HuH-7 (cell line): ENCODE measurements around the gene CAPNS1.
A peak's percentile ranks its signal among the peaks of the same experiment; 100 is the strongest.

Experiments
- DNase-seq: peaks from one replicate; pipeline ENCODE4 v3.0.0; 2011; ENCODE audit warnings: low spot score

The CAPNS1 gene

DNA sequence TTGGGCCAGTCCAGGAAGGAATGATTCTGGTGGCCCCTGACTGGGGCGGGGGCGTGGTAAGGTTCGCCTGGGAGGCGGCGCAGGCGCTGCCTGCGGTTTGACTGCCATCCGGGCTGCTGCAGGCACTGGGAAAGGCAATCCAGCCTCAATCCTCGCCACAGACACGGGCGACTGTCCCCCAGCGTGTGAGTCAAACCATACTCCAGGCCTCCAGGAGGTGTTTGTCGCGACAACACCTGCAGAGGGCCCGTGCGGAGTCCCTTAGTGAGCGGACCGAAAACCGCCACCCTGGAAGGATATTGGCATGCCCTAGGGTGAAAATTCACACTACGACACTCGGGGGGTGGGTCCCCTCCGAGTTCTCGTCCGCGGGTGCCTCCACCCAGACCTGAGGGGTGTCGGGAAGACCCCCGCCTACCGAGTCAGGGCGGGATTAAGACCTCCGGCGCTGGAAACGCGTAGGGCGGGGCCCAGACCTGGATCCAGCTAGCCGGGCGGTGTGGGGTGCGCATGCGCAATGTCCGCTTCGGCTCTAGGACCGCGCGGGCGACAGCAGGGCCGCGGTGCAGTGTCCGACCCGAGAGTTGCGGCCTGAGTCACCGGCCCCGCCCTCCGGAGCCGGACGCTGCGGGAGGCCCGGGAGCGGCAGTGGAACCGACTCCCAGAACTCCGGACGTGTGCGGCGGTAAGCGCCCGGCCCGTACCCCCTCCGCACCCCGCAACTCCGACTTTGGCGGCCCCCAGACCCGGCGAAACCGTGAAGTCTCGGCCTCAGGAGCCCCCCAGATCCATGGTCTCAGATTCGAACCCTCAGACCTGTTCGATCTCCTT, at the start of gene CAPNS1:
Gene CAPNS1, plus strand, starts transcription at position 594 of the 831 bp plus-strand sequence. CDS start 946 bp downstream, outside the sequence.
- DNase-seq = peak; percentile 99

DNA sequence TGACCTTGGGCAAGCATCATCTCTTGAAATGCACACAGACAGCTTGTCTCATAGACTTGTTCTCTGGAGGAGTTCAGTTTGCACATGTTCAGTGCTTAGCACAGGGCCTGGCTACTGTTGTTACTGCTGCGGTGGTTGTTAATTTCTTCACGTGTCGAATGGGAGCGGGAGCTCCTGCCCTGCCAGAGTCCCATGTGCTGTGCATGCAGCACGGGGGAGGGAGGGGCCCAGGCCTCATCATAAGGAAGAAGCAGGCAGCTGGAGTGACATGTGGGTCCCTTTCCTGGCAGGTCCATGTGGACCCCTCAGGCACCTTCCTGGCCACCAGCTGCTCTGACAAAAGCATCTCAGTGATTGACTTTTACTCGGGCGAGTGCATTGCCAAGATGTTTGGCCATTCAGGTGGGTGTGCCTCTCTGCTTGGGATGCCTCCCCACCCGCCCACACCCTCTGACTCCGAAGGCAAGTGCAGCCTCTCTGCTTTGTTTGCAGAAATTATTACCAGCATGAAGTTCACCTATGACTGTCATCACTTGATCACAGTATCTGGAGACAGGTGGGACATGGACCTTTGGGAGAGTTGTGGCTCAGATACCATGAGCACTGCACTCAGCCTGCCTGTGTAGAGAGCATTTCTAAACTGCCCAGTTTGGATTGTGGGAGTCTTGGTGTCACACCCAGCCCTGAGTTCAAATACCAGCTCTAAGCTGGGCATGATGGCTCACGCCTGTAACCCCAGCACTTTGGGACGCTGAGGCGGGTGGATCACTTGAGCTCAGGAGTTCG, 48.8 kb upstream of the CAPNS1 start:
- no peak for DNase-seq

DNA sequence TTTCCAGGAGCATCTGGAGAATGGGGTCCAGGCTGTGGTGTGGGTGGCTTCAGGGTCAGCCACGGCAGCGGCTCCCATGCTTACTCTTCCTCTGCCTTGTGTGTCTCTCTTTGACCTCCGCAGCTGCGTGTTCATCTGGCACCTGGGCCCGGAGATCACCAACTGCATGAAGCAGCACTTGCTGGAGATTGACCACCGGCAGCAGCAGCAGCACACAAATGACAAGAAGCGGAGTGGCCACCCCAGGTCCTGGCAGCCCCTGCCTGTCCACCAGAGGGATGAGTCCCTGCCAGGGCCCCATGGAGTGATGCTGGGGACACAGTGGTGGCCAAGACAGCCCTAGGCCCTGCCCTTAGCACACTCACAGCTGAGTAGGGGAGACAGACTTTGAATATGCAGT, 47.3 kb upstream of the CAPNS1 start:
- no peak for DNase-seq

DNA sequence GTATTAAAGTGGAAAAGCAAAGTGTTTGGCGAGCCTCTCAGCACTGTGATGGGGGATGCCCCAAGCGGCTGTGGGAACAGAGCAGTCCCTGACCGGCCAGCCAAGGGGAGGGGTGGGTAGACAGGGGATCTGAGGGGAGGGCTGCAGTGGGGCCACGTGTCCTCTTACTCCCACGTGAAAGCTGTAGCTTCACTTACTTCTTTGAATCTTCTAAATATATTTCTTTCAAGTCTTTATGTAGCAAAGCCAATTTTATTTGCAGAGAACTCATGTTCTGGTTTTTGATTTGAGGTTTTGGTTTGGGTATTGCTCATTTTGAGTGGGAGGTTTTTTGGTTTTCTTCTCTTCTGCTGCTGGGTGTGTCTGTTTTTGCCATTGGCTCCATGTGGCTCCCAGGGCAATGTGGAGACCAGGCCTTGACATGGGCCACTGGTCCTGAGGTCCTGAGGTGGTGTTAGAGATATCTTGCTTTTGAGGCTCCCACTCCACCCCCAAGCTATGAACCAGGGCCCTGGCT, 46.7 kb upstream of the CAPNS1 start:
- no peak for DNase-seq

DNA sequence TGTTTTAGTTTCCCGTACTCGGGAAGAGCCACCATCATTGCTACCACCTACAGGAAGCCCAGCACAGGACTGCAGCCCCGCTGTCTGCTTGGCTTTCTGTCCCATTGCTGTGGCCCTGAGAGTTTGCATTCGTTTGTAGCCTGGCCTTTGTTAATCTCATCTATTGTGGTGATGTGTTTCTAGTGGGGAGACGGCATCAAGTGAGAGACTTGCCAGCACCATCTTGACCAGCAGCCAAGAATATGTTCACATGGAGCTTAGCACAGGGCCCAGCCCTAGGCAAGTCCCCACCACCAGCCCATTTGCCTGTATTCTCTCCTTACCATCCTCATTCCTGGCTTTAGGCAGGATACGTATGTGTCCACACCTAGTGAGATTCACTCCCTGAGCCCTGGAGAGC, 46.2 kb upstream of the CAPNS1 start:
- DNase-seq = no peak

DNA sequence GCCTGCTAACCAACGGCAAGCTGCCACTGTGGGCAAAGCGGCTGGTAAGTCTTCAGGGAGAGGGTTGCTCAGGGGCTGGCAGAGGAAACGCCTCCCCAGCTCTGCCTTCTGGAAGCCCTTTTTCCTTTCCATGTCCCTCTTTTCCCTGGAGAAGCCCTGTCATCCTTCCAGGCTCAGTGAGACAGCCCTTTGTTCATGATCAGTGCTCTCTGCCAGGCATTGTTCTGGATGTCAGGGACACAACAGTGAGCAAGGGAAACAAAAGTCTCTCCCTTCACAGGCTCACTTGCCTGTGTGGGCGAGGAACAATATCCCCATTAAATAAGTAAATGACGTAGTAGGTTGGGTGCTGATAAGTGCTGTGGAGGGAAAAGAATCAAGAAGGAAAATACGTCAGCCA, 42.8 kb upstream of the CAPNS1 start:
- DNase-seq = no peak

DNA sequence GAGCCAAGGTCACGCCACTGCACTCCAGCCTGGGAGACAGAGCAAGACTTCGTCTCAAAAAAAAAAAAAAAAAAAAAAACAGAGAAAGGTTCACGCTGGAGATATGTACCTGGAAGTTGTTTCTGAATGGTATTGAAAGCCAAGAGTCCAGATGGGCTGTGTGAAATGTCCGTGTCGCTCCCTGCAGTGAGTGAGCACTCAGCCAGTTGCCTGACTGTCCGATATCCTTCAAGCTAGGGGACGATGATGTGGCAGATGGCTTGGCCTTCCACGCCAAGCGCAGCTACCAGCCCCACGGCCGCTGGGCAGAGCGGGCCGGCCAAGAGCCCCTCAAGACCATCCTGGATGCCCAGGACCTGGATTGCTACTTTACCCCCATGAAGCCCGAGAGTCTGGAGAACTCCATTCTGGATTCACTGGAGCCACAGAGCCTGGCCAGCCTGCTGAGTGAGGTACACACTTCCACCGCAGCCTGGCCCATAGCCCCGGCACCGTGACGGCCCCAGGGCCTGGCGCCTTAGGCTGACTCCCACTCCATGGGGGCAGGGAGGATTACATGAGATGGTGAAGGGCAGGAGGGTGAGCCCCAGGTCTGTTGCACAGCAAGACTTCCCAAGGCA, 40.6 kb upstream of the CAPNS1 start:
- DNase-seq = no peak

DNA sequence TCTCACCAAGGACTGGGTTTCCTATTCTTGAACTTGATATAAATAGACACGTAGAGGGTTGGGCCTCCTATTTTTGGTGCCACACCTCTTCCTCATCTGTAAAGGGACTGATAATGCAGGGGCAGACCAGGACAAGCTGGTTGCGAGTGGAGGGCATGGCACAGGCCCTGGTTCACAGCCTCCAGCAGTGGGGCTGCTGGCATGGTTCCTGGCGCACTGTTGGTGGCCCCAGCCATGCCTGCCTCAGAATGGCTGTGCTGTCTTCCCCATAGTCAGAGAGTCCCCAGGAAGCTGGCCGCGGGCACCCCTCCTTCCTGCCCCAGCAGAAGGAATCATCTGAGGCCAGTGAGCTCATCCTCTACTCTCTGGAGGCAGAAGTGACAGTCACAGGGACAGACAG, 39.4 kb upstream of the CAPNS1 start:
- no peak for DNase-seq

DNA sequence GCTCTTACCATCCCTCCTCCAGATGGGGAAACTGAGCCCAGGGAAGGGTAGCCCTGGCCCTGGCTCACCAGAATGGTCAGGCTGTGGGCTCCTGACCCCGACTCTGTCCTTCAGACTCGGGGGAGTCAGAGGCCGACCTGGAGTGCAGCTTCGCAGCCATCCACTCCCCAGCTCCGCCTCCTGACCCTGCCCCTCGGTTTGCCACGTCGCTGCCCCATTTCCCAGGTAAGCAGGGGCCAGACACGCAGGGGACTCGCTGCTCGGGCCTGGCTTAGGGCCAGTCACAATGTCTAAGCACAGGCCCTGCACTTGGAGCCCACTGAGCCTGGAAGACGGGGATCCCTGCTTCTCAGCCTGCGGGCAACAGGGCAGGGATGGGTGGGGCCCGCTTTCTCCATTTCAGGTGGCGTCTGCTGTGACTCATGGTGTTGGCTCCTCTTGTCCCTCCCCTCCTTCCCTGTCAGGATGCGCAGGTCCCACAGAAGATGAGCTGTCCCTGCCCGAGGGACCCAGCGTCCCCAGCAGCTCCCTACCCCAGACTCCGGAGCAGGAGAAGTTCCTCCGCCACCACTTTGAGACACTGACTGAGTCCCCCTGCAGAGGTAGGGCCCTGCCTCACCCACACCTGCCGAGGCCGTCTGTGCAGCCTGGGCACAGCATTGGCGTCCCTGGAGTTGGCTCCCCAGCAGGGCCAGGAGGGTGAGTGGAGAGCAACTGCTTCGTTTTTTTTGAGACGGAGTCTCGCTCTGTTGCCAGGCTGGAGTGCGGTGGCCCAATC, 38.1 kb upstream of the CAPNS1 start:
- no peak for DNase-seq

DNA sequence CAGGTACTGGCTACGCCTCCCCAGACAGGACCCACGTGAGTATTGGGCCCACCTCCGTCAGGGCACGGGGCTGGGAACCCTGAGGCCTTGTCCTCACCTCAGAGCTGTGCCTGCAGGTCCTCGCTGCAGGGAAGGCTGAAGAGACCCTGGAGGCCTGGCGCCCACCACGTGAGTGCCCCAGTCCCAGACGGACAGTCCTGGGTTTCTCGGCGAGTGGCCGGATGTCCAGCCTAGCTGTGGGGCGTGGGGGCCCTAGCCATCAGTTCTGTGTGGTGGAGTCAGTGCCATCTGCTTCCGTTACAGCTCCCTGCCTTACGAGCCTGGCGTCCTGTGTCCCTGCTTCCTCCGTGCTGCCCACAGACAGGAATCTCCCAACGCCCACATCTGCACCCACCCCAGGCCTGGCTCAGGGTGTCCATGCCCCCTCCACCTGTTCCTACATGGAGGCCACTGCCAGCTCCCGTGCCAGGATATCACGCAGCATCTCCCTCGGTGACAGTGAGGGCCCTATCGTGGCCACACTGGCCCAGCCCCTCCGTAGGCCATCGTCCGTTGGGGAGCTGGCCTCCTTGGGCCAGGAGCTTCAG, 36.7 kb upstream of the CAPNS1 start:
- no peak for DNase-seq

DNA sequence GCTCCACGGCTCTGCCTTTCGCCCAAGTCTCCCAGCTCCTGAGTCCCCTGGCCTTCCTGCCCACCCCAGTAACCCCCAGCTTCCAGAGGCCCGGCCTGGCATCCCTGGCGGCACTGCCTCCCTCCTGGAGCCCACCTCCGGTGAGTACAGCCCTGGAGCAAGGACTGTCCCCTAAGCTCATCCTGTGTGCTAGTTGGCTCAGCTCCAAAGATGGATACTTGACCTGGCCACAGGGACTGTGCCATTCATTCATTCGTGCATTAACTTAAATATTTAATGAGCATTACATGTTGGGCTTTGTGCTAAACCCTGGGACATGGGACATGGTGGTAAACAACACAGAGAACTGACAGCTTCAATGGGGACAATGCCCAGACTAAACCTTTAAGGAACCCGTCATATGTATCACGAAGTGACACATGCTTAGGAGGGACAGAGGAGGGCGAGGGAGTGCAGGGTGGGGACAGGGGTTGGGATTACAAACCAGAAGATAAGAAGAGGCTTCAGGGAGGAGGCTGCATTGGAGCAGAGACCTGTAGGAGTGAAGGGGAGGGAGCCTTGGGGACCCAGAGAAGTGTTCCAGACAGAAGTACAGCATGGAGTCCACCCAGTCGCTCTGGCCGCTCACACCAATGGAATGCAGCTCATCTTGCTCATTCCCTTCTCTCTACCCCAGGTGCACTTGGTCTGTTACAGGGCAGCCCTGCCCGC, 35.9 kb upstream of the CAPNS1 start:
- DNase-seq = no peak

DNA sequence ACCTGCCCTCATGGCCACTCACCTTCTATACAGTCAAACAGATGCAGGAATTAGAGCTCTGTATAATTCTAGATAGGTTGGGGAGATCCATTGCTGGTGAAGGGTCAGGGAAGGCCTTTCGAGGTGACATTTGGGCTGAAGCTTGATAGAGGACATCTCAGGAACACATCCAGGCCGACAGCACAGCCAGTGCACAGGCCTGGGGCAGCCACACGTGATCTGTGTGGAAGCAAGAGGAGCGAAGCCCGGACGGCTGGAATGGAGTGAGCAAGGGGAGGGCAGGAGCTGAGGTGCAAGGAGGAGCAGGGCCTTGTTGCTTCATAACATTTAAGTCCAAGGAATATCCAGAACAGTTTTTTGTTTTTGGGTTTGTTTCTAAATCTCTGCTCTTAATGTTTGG, 33.4 kb upstream of the CAPNS1 start:
- DNase-seq = no peak

DNA sequence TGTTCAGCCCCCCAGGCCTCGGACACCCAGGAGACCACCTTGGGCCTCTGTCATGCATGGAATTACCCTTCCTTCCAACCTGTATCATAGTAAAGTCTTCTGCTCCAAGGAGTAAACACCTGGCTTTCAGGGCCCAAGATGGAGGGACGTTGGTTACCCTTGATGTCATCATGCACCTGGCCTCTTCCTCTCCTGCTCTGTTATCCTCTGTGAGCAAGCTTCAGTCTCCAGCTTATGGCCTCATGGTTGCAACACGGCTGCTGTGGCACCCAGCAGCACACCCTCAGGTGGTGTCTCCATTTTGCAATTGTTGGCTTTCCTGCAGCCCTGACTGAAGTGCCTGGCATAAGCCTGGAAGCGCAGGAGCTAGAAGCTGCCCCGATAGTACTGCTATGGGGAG, 32.9 kb upstream of the CAPNS1 start:
- DNase-seq = no peak

DNA sequence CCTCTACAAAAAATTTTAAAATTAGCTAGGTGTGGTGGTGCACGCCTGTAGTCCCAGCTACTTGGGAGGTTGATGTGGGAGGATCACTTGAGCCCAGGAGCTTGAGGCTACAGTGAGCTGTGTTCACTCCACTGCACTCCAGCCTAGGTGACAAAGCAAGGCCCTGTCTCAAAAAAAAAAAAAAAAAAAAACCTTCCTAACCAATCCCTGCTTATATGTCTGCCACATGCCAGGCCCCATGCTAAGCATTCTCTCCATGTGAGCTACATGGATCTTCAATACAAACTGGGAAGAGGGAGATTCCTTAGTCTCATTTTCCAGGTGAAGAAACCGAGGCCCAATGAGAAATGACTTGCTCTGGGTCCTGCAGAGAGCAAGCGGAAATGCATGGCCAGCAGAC, 31.2 kb upstream of the CAPNS1 start:
- no peak for DNase-seq

DNA sequence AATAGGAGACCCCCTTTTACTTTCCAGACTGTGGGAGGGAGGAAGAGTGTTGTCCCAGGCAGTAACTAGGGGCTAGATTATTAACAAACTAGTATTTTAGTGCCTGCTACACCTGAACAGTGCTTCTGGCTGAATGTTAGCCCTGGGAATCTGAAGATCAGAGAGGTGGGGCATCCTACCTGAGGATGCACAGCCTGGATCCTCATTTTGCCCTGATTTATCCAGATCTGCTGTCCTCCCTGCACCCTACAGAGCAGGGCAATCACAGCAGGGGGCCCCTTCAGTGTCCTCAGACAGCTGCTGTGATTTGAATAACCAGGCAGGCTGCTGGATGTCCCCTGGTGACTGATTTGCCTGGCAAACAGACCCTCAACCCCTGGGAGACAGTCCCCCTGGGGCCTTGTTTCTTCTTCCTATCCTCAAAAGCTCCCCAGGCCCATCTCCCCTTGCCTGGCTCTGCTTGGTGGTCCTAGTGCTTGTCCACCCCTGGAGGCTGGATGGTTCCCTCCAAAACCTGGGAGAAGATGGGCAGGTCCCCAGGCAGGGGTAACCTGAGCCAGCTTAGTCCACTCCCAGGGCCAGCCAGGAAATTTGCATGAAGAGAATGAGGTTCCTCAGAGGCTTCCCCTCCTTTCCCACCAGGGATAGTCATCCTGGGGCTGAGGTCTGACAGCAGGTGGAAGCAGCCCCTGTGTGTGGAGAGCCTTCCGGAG, 29.2 kb upstream of the CAPNS1 start, which contains the start of gene OVOL3:
Gene OVOL3, plus strand, starts transcription at position 657 of the 713 bp plus-strand sequence. CDS start 60 bp downstream, outside the sequence.
- no peak for DNase-seq

DNA sequence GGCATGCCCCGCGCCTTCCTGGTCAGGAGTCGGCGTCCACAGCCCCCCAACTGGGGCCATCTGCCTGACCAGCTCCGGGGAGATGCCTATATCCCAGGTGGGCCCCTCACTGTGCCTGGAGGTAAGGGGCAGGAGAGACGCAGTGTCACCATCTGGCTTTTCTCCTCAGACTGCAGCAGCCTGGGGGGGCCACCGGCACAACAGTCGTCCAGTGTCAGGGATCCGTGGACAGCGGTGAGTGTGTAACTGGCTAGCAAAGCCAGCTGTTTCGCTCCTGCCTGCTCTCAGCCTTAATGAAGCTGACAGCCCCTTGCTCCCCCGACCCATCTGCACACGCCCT, 28.7 kb upstream of the CAPNS1 start:
- no peak for DNase-seq

DNA sequence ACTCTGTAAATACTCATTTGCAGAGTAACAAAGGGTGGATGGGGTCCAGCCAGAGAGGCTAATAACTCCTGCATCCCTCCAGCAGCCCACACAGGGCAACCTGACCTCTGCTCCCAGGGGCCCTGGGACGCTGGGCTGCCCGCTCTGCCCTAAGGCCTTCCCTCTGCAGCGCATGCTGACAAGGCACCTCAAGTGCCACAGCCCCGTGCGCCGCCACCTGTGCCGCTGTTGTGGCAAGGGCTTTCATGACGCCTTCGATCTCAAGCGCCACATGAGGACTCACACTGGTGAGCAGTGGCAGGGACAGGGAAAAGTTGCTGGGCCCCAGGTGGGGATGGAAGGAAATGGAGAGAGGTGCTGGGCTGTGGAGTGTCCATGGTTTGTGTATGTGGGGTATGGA, 27.2 kb upstream of the CAPNS1 start:
- DNase-seq = no peak

DNA sequence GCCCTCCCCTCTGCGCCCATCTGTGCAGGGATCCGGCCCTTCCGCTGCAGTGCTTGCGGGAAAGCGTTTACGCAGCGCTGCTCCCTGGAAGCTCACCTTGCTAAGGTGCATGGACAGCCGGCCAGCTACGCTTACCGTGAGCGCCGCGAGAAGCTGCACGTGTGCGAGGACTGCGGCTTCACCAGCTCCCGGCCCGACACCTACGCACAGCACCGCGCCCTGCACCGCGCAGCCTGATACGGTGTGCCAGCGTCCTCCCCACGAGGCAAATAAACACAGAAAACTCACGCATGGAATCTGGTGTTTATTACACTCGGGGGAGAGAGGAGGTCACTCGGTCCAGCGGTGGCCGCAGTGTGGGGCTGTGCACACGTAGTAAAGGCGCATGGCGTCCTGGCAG, 26.4 kb upstream of the CAPNS1 start:
- DNase-seq = no peak

DNA sequence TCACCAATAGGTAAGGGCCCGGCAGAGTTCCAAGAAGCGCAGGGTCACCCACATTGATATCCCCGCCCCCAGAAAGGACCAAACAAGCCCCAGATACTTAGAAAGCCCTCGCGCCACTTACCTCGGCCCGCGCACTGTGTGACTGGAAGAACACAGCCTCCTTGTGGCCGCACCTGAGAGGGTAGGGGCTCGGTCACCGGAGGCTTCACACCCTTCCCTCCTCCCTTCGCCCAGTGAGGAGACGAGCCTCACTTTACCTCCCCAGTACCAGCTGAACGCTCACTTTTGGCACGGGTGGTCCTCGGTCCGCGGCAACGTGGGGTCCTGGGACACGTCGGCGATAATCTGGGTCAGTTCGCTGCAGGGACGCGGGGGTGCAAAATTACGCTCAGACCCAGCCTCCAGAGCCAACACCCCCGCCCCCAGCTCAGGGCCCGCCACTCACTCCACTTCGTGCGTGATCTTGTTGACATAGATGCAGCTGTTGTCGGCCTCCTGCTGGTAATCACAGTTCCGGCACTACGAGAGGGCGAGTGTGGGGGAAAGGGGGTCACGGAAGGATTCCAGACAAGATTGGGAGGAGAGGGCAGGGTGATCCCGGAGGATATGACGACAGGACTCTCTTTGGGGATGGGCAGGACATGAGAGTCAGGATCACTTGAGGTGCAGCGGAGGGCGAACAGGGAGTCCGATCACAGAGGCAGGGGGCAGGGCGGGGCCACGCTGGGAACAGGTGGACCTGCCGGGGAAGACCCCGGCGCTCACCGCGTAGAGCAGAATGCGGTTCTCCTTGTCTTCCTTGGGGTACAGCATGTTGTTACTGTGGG, 25.8 kb upstream of the CAPNS1 start:
- DNase-seq = no peak
